Astrocyte (in vitro differentiated cells and primary cell): ENCODE measurements around the gene RTN4IP1.

Experiments used
- EZH2 ChIP-seq: IDR thresholded peaks from 2 replicates; pipeline ENCODE4 v1.6.1; 2012; ENCODE audit warnings: mild to moderate bottlenecking, low read length, inconsistent platforms; ENCODE audit not compliant: insufficient read depth
- TF ChIP-seq, protein P1 (sequence below): IDR thresholded peaks from 2 replicates; pipeline ENCODE4 v1.5.1; 2011; ENCODE audit warnings: low read depth, mild to moderate bottlenecking, inconsistent platforms, low read length, moderate library complexity; ENCODE audit not compliant: insufficient read depth

DNA sequence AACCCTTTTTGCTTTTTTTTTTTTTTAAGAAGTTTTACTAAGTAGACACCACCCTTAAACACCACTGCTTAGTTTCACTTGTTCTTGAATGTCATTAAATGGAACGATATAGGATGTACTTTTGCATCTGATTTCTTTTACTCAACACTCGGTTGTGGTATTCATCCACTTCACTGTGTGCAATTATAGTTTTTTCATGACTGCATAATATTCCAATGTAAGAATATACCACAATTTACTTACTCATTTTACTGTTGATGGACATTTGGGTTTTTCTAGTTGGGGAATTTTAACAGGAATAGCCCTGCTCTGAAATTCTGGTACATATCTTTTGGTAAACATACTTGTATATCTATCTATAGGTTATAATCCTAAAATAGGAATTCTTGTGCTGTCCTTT is 29.9 kb downstream of the RTN4IP1 start:
- TF ChIP-seq, protein P1, sequence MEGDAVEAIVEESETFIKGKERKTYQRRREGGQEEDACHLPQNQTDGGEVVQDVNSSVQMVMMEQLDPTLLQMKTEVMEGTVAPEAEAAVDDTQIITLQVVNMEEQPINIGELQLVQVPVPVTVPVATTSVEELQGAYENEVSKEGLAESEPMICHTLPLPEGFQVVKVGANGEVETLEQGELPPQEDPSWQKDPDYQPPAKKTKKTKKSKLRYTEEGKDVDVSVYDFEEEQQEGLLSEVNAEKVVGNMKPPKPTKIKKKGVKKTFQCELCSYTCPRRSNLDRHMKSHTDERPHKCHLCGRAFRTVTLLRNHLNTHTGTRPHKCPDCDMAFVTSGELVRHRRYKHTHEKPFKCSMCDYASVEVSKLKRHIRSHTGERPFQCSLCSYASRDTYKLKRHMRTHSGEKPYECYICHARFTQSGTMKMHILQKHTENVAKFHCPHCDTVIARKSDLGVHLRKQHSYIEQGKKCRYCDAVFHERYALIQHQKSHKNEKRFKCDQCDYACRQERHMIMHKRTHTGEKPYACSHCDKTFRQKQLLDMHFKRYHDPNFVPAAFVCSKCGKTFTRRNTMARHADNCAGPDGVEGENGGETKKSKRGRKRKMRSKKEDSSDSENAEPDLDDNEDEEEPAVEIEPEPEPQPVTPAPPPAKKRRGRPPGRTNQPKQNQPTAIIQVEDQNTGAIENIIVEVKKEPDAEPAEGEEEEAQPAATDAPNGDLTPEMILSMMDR, result no peak
- no peak for TF ChIP-seq EZH2
